Liver (tissue), 10 donors: ENCODE results near the gene ZYX. TPM values are rescaled to one million over a fixed set of nuclear protein-coding genes. Genes with fewer than 3 reads are reported as not detected.

Experiments used
- DNase-seq: peaks from one replicate; pipeline ENCODE4 v3.0.0-alpha.2; 2017; ENCODE audit warnings: low spot score
- H3K27ac ChIP-seq, 2 donors: one replicate each; pipeline ENCODE4 v1.7.0; 2013; ENCODE audit warnings: inconsistent platforms in 2 of 2, low read length in 2 of 2, control low read depth in 1 of 2, low read depth in 1 of 2, mild to moderate bottlenecking in 1 of 2
- H3K27me3 ChIP-seq, 4 donors: one replicate each; pipeline versions ENCODE4 v1.6.1 to v1.7.0; 2013; ENCODE audit warnings: low read length in 3 of 4, inconsistent platforms in 1 of 4, mild to moderate bottlenecking in 1 of 4, moderate library complexity in 1 of 4; ENCODE audit not compliant: control insufficient read depth in 4 of 4, insufficient read depth in 4 of 4
- H3K36me3 ChIP-seq, 4 donors: one replicate each; pipeline versions ENCODE4 v1.6.1 to v1.7.0; 2013; ENCODE audit warnings: low read length in 3 of 4, mild to moderate bottlenecking in 3 of 4, low read depth in 1 of 4, moderate library complexity in 1 of 4; ENCODE audit not compliant: control insufficient read depth in 4 of 4, insufficient read depth in 3 of 4
- H3K4me1 ChIP-seq, 4 donors: one replicate each; pipeline versions ENCODE4 v1.6.1 to v1.7.0; 2013; ENCODE audit warnings: low read length in 3 of 4, mild to moderate bottlenecking in 3 of 4, moderate library complexity in 1 of 4; ENCODE audit not compliant: control insufficient read depth in 4 of 4, insufficient read depth in 4 of 4
- H3K4me3 ChIP-seq, 3 donors: one replicate each; pipeline versions ENCODE4 v1.6.1 to v1.7.0; 2013; ENCODE audit warnings: low read length in 3 of 3, control low read depth in 1 of 3, low read depth in 1 of 3, mild to moderate bottlenecking in 1 of 3
- H3K9ac ChIP-seq, 2 donors: one replicate each; pipeline ENCODE4 v1.7.0; 2013; ENCODE audit warnings: low read length in 2 of 2, mild to moderate bottlenecking in 2 of 2, moderate library complexity in 2 of 2, control low read depth in 1 of 2, low read depth in 1 of 2
- H3K9me3 ChIP-seq, 4 donors: one replicate each; pipeline versions ENCODE4 v1.6.1 to v1.7.0; 2013; ENCODE audit warnings: low read length in 3 of 4; ENCODE audit not compliant: control insufficient read depth in 4 of 4
- EGR1 ChIP-seq, 2 donors: IDR thresholded peaks; 2 replicates each; pipeline ENCODE4 v1.6.1; 2016 to 2018; ENCODE audit warnings: antibody characterized with exemption in 2 of 2, low read depth in 2 of 2
- GABPA ChIP-seq, 2 donors: IDR thresholded peaks in 1 of 2; conservative IDR thresholded peaks in 1 of 2; 2 replicates each; pipeline ENCODE4 v1.6.1; 2016; ENCODE audit warnings: antibody characterized with exemption in 2 of 2, mild to moderate bottlenecking in 1 of 2, moderate library complexity in 1 of 2
- HNF4A ChIP-seq, 2 donors: conservative IDR thresholded peaks; 2 replicates each; pipeline ENCODE4 v1.6.1; 2016; ENCODE audit warnings: antibody characterized with exemption in 2 of 2, mild to moderate bottlenecking in 2 of 2
- HNF4G ChIP-seq: IDR thresholded peaks from 2 replicates; pipeline ENCODE4 v1.6.1; 2016; ENCODE audit warnings: antibody characterized with exemption
- RAD21 ChIP-seq, 2 donors: IDR thresholded peaks; 2 replicates each; pipeline ENCODE4 v1.6.1; 2016; ENCODE audit warnings: antibody characterized with exemption in 2 of 2, mild to moderate bottlenecking in 2 of 2
- RXRA ChIP-seq, 2 donors: IDR thresholded peaks; 2 replicates each; pipeline ENCODE4 v1.6.1; 2017 to 2018; ENCODE audit warnings: antibody characterized with exemption in 2 of 2, mild to moderate bottlenecking in 1 of 2
- WGBS: extraction: QIAGEN DNeasy Blood & Tissue Kit; methylation state at CpG from one replicate; pipeline ENCODE4 v1.1.7; 2013; 5-methylcytosine and 5-hydroxymethylcytosine counted together
- polyA plus RNA-seq, 2 donors: library from polyadenylated mRNA; stranded (reverse) in 1 of 2; unstranded in 1 of 2; fragments of 200-250 nt in 1 of 2; fragments of >200 nt in 1 of 2; fragmentation: Nextera tagmentation in 1 of 2; extraction: Ambion mirVana in 1 of 2; gene quantifications; one replicate each; pipeline versions ENCODE4 v1.2.1 to v1.2.3, GENCODE V29; 2013 to 2015
- small RNA-seq: library from RNA; depleted of rRNA; stranded (forward); fragments of <200 nt; gene quantifications from one replicate; pipeline ENCODE3, GENCODE V24; 2014
- total RNA-seq, 2 donors: library from RNA; depleted of rRNA; stranded (reverse); fragments of >200 nt; gene quantifications; one replicate each; pipeline ENCODE4 v1.2.3, GENCODE V29; 2014
- TF ChIP-seq, protein P1 (sequence below): fragments of 150-350 bp; IDR thresholded peaks from 2 replicates; pipeline ENCODE4 v1.5.1; 2017; ENCODE audit warnings: improper control_type of control experiment, low read depth, low read length; ENCODE audit not compliant: missing input control
- donor health status: healthy.
- donor health status: healthy.
- donor health status: healthy.
- donor health status: healthy.
- donor health status: healthy.

ZYX gene
- total and polyA plus RNA-seq, 4 donors = 15.4 to 49.7 (median 16.5) TPM

GRCh38 chr7:143439866-143440265 lies 58.7 kb downstream of the ZYX start:
- H3K27ac ChIP-seq = no peak overlapping the region
- no peak overlapping the region for H3K9ac ChIP-seq
- H3K9me3 ChIP-seq = no peaks in the 10 kb centered on the region
- peaks cover 13 to 48% (median 42%) of the 10 kb centered on the region in 4 donors for H3K4me1 ChIP-seq
- no peak for DNase-seq
- no peak overlapping the region for H3K4me3 ChIP-seq
- no peaks in the 10 kb centered on the region for H3K27me3 ChIP-seq
- H3K36me3 ChIP-seq = no peaks in the 10 kb centered on the region
- WGBS = 78% methylated on average over 2 of the region's 2 CpGs
- no peak for TF ChIP-seq EGR1 (IDR thresholded peaks at IDR 0.05; ENCODE audit: low read depth in 2 of 2)
- no peak for TF ChIP-seq GABPA (IDR thresholded peaks at IDR 0.05 in 1 of 2, conservative IDR thresholded peaks at IDR 0.05 in 1 of 2)
- TF ChIP-seq RXRA (IDR thresholded peaks at IDR 0.05) = no peak
- no peak for TF ChIP-seq HNF4A (conservative IDR thresholded peaks at IDR 0.05)
- no peak for TF ChIP-seq RAD21 (IDR thresholded peaks at IDR 0.05)
- TF ChIP-seq, protein P1, sequence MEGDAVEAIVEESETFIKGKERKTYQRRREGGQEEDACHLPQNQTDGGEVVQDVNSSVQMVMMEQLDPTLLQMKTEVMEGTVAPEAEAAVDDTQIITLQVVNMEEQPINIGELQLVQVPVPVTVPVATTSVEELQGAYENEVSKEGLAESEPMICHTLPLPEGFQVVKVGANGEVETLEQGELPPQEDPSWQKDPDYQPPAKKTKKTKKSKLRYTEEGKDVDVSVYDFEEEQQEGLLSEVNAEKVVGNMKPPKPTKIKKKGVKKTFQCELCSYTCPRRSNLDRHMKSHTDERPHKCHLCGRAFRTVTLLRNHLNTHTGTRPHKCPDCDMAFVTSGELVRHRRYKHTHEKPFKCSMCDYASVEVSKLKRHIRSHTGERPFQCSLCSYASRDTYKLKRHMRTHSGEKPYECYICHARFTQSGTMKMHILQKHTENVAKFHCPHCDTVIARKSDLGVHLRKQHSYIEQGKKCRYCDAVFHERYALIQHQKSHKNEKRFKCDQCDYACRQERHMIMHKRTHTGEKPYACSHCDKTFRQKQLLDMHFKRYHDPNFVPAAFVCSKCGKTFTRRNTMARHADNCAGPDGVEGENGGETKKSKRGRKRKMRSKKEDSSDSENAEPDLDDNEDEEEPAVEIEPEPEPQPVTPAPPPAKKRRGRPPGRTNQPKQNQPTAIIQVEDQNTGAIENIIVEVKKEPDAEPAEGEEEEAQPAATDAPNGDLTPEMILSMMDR = no peak
- no peak for TF ChIP-seq HNF4G

Small RNA genes lying within 50 kb of the gene (small RNA-seq; reads per million reads assigned to genes)
- gene MIR6892 = 0.09 reads per million

Other genes with a start within 250 kb of the ZYX start
- gene PIP, start 249.3 kb upstream of the ZYX start, total RNA-seq = not detected
- not detected for gene PIP, start 249.3 kb upstream of the ZYX start, polyA plus RNA-seq
- not detected for gene TAS2R39, start 197.9 kb upstream of the ZYX start, total RNA-seq
- gene TAS2R39, start 197.9 kb upstream of the ZYX start, polyA plus RNA-seq = not detected
- gene TAS2R40, start 159.3 kb upstream of the ZYX start, total RNA-seq = not detected
- gene TAS2R40, start 159.3 kb upstream of the ZYX start, polyA plus RNA-seq = not detected
- 100 to 1,000 TPM in 1 of 2 donors, 10 to 100 TPM in 1; 98.9 to 178 TPM for gene GSTK1, start 117.9 kb upstream of the ZYX start, total RNA-seq
- gene GSTK1, start 117.9 kb upstream of the ZYX start, polyA plus RNA-seq = 100 to 1,000 TPM; 195 to 253 TPM
- 1 to 10 TPM; 3.0 to 3.9 TPM for gene TMEM139, start 96.4 kb upstream of the ZYX start, total RNA-seq
- 1 to 10 TPM; 7.0 to 8.6 TPM for gene TMEM139, start 96.4 kb upstream of the ZYX start, polyA plus RNA-seq
- 10 to 100 TPM in 1 of 2 donors, 1 to 10 TPM in 1; 4.5 to 11.3 TPM for gene CASP2, start 93.0 kb upstream of the ZYX start, total RNA-seq
- gene CASP2, start 93.0 kb upstream of the ZYX start, polyA plus RNA-seq = 1 to 10 TPM; 3.4 to 3.7 TPM
- under 1 TPM in 1 of 2 donors, not detected in 1; 0.08 TPM for gene CLCN1, start 65.2 kb upstream of the ZYX start, total RNA-seq
- under 1 TPM in 1 of 2 donors, not detected in 1; 0.01 TPM for gene CLCN1, start 65.2 kb upstream of the ZYX start, polyA plus RNA-seq
- gene FAM131B, start 18.6 kb upstream of the ZYX start, total RNA-seq = under 1 TPM; 0.08 to 0.14 TPM
- gene FAM131B, start 18.6 kb upstream of the ZYX start, polyA plus RNA-seq = under 1 TPM in 1 of 2 donors, not detected in 1; 0.06 TPM
- gene EPHA1, start 27.5 kb downstream of the ZYX start, total RNA-seq = 10 to 100 TPM; 12.0 to 21.0 TPM
- gene EPHA1, start 27.5 kb downstream of the ZYX start, polyA plus RNA-seq = 10 to 100 TPM; 10.3 to 10.7 TPM
- under 1 TPM in 1 of 2 donors, not detected in 1; 0.50 TPM for gene TAS2R60, start 62.1 kb downstream of the ZYX start, total RNA-seq
- gene TAS2R60, start 62.1 kb downstream of the ZYX start, polyA plus RNA-seq = not detected
- gene TAS2R41, start 96.5 kb downstream of the ZYX start, total RNA-seq = under 1 TPM in 1 of 2 donors, not detected in 1; 0.25 TPM
- gene TAS2R41, start 96.5 kb downstream of the ZYX start, polyA plus RNA-seq = not detected
- 1 to 10 TPM in 1 of 2 donors, under 1 TPM in 1; 0.28 to 1.1 TPM for gene CTAGE15, start 190.5 kb downstream of the ZYX start, total RNA-seq
- gene CTAGE15, start 190.5 kb downstream of the ZYX start, polyA plus RNA-seq = under 1 TPM; 0.14 to 0.21 TPM
- 1 to 10 TPM in 1 of 2 donors, under 1 TPM in 1; 0.19 to 2.3 TPM for gene TCAF2, start 239.6 kb downstream of the ZYX start, total RNA-seq
- 1 to 10 TPM in 1 of 2 donors, under 1 TPM in 1; 0.71 to 3.3 TPM for gene TCAF2, start 239.6 kb downstream of the ZYX start, polyA plus RNA-seq